CD4-positive, alpha-beta memory T cell (primary cell): ENCODE data around the gene SLC39A11. TPM values are rescaled to one million over a fixed set of nuclear protein-coding genes. Genes with fewer than 3 reads are reported as not detected.
A peak's percentile ranks its signal among the peaks of the same experiment; 100 is the strongest.

Experiments
- CTCF ChIA-PET: fragments of 350-600 bp; sonication (Branson Sonifier 250); formaldehyde crosslinking; loops from one replicate; lab custom pipeline; 2021; ENCODE audit warnings: inconsistent platforms; ENCODE audit not compliant: partially characterized antibody; lab: Charles Lee
- POLR2A ChIA-PET: fragments of 350-600 bp; sonication (Branson Sonifier 250); formaldehyde crosslinking; loops from one replicate; lab custom pipeline; 2021; ENCODE audit not compliant: partially characterized antibody; lab: Charles Lee
- DNase-seq, 5 donors: peaks; one replicate each; pipeline versions ENCODE4 v3.0.0 to v3.0.0-alpha.2; 2020 to 2022; ENCODE audit warnings: mixed read lengths in 1 of 5
- H3K27ac ChIP-seq: one replicate; pipeline ENCODE4 v1.7.0; 2013; ENCODE audit warnings: low read depth, low read length
- H3K27me3 ChIP-seq: 2 replicates; pipeline ENCODE4 v1.7.0; 2013; ENCODE audit warnings: mild to moderate bottlenecking, low read length, moderate library complexity; ENCODE audit not compliant: insufficient read depth
- H3K36me3 ChIP-seq: 2 replicates; pipeline ENCODE4 v1.7.0; 2013; ENCODE audit warnings: mild to moderate bottlenecking, low read length, moderate library complexity; ENCODE audit not compliant: insufficient read depth
- H3K4me1 ChIP-seq: 2 replicates; pipeline ENCODE4 v1.7.0; 2013; ENCODE audit warnings: mild to moderate bottlenecking, low read length, moderate library complexity; ENCODE audit not compliant: insufficient read depth
- H3K4me3 ChIP-seq, 2 donors: one replicate each; pipeline ENCODE4 v1.7.0; 2013; ENCODE audit warnings: low read length in 2 of 2, mild to moderate bottlenecking in 1 of 2
- H3K9me3 ChIP-seq, 2 donors: one replicate each; pipeline ENCODE4 v1.7.0; 2013; ENCODE audit warnings: low read length in 2 of 2, control low read depth in 1 of 2; ENCODE audit not compliant: control insufficient read depth in 1 of 2
- H3K27ac Mint-ChIP-seq, 7 donors: one replicate each; pipeline ENCODE4 v1.8.0; 2020 to 2021; ENCODE audit warnings: mixed read lengths in 7 of 7, mild to moderate bottlenecking in 6 of 7, inconsistent platforms in 3 of 7, moderate library complexity in 3 of 7
- H3K27me3 Mint-ChIP-seq, 2 donors: one replicate each; pipeline ENCODE4 v1.8.0; 2020 to 2021; ENCODE audit warnings: mixed read lengths in 2 of 2
- H3K36me3 Mint-ChIP-seq, 2 donors: one replicate each; pipeline ENCODE4 v1.8.0; 2020 to 2021; ENCODE audit warnings: mixed read lengths in 2 of 2, inconsistent platforms in 1 of 2, mild to moderate bottlenecking in 1 of 2
- H3K4me1 Mint-ChIP-seq, 4 donors: one replicate each; pipeline ENCODE4 v1.8.0; 2020 to 2021; ENCODE audit warnings: mixed read lengths in 4 of 4, mild to moderate bottlenecking in 1 of 4
- H3K4me3 Mint-ChIP-seq, 8 donors: one replicate each; pipeline ENCODE4 v1.8.0; 2020 to 2021; ENCODE audit warnings: mixed read lengths in 8 of 8, mild to moderate bottlenecking in 7 of 8, moderate library complexity in 6 of 8, inconsistent platforms in 3 of 8
- H3K9me3 Mint-ChIP-seq, 8 donors: one replicate each; pipeline ENCODE4 v1.8.0; 2020 to 2021; ENCODE audit warnings: mixed read lengths in 8 of 8, mild to moderate bottlenecking in 5 of 8, inconsistent platforms in 3 of 8, moderate library complexity in 1 of 8
- intact Hi-C: fragments of 100-400 bp; cut with micrococcal nuclease; formaldehyde crosslinking; loops from one replicate; pipeline ENCODE4 v1.15.1; 2023
- polyA plus RNA-seq, 2 donors: library from polyadenylated mRNA; unstranded; fragments of 300-500 nt; fragmentation: Illumina TruSeq; gene quantifications; one replicate each; pipeline ENCODE4 v1.2.3, GENCODE V29; 2021
- total RNA-seq, 2 experiments: library from RNA; stranded (reverse); gene quantifications; one replicate each; pipeline ENCODE4 v1.2.3, GENCODE V29; 2021

The SLC39A11 gene
- total and polyA plus RNA-seq, 4 experiments from 2014 or later = 15.9 to 23.7 (median 20.4) TPM

- Histone ChIP-seq H3K27ac (no peak overlapping the region), H3K4me3 (no peak overlapping the region), H3K36me3 (no peaks in the 10 kb centered on the region), H3K4me1 (peaks cover 31% of the 10 kb centered on the region), H3K27me3 (no peaks in the 10 kb centered on the region), H3K9me3 (no peaks in the 10 kb centered on the region)
- H3K4me1 Mint-ChIP-seq = peaks cover 25 to 38% (median 31%) of the 10 kb centered on the region in 4 donors
- peak overlapping the region; percentile 6 to 94 (median 31) for H3K27ac Mint-ChIP-seq
- H3K27me3 Mint-ChIP-seq = no peaks in the 10 kb centered on the region
- H3K9me3 Mint-ChIP-seq = no peaks in the 10 kb centered on the region
- peak in 4 of 5 donors; percentile 23 to 42 (median 28) for DNase-seq
- ChIA-PET CTCF (interaction anchor here (0.6 to 6.9 kb wide), 50 partner anchors 10 to 1570 kb away, joined by 3 to 206 read pairs (median 5); partner anchors contain the start of genes CDC42EP4, COG1 and SLC39A11), POLR2A (interaction anchor here (1.1 to 1.3 kb wide), 2 partner anchors 417 to 645 kb away, joined by 3 to 4 read pairs; no protein-coding TSS in a partner anchor)
- H3K4me3 Mint-ChIP-seq = peak overlapping the region in 6 of 8 donors; percentile 25 to 87 (median 56)
- H3K36me3 Mint-ChIP-seq = no peaks in the 10 kb centered on the region
- intact Hi-C loops = loop anchor here (2.0 to 5.0 kb wide), 3 partner anchors 262 to 585 kb away; partner anchors contain the start of gene SLC39A11
Measured at GRCh38 chr17:72725433-72726068, 366.9 kb downstream of the SLC39A11 start.

GRCh38 chr17:72724267-72724666 is 368.2 kb downstream of the SLC39A11 start:
- Histone ChIP-seq H3K4me3 (no peak overlapping the region), H3K27me3 (no peaks in the 10 kb centered on the region), H3K4me1 (peaks cover 44% of the 10 kb centered on the region), H3K27ac (no peak overlapping the region), H3K9me3 (no peaks in the 10 kb centered on the region), H3K36me3 (no peaks in the 10 kb centered on the region)
- Mint-ChIP-seq H3K27me3 (no peaks in the 10 kb centered on the region), H3K9me3 (no peaks in the 10 kb centered on the region), H3K36me3 (no peaks in the 10 kb centered on the region), H3K4me1 (peaks cover 38 to 51% (median 44%) of the 10 kb centered on the region in 4 donors), H3K4me3 (no peak overlapping the region), H3K27ac (peak overlapping the region in 1 of 7 donors; percentile 36)
- ChIA-PET POLR2A (no interaction called here), CTCF (interaction anchor here (1.0 to 6.9 kb wide), 19 partner anchors 9 to 986 kb away, joined by 3 to 206 read pairs (median 15); partner anchors contain the start of gene COG1)
- no peak for DNase-seq
- intact Hi-C loops = no loop called here

GRCh38 chr17:72723711-72724110 is 368.8 kb downstream of the SLC39A11 start:
- CTCF ChIA-PET = interaction anchor here (1.0 to 6.9 kb wide), 11 partner anchors 8 to 986 kb away, joined by 3 to 206 read pairs (median 70); partner anchors contain the start of gene COG1

GRCh38 chr17:72720494-72720825 is 372.0 kb downstream of the SLC39A11 start:
- Mint-ChIP-seq H3K9me3 (no peaks in the 10 kb centered on the region), H3K27ac (peak overlapping the region in 2 of 7 donors; percentile 84 to 96), H3K36me3 (peaks cover 0 to under 1% of the 10 kb centered on the region in 2 donors), H3K4me3 (peak overlapping the region in 3 of 8 donors; percentile 83 to 90 (median 85)), H3K27me3 (no peaks in the 10 kb centered on the region), H3K4me1 (peaks cover 18 to 29% (median 23%) of the 10 kb centered on the region in 4 donors)
- no peak for DNase-seq
- Histone ChIP-seq H3K4me1 (peaks cover 19% of the 10 kb centered on the region), H3K9me3 (no peaks in the 10 kb centered on the region), H3K27me3 (no peaks in the 10 kb centered on the region), H3K36me3 (no peaks in the 10 kb centered on the region), H3K27ac (no peak overlapping the region), H3K4me3 (no peak overlapping the region)
- CTCF ChIA-PET = interaction anchor here (0.7 to 10.1 kb wide), 5 partner anchors 6 to 651 kb away, joined by 3 to 106 read pairs (median 11); no protein-coding TSS in a partner anchor
- POLR2A ChIA-PET = interaction anchor here (1.4 to 3.6 kb wide), 3 partner anchors 7 to 512 kb away, joined by 8 to 18 read pairs (median 9); a partner anchor contains a TSS
- intact Hi-C loops = no loop called here

More at GRCh38 chr17:72723711-72724110, 368.8 kb downstream of the SLC39A11 start:
- Histone ChIP-seq H3K27ac (no peak overlapping the region), H3K36me3 (no peaks in the 10 kb centered on the region), H3K27me3 (no peaks in the 10 kb centered on the region), H3K4me3 (no peak overlapping the region), H3K4me1 (peaks cover 48% of the 10 kb centered on the region), H3K9me3 (no peaks in the 10 kb centered on the region)
- H3K27ac Mint-ChIP-seq = no peak overlapping the region
- H3K27me3 Mint-ChIP-seq = no peaks in the 10 kb centered on the region
- POLR2A ChIA-PET = no interaction called here
- intact Hi-C loops = no loop called here
- H3K9me3 Mint-ChIP-seq = no peaks in the 10 kb centered on the region
- peaks cover 40 to 52% (median 45%) of the 10 kb centered on the region in 4 donors for H3K4me1 Mint-ChIP-seq
- H3K4me3 Mint-ChIP-seq = no peak overlapping the region
- no peaks in the 10 kb centered on the region for H3K36me3 Mint-ChIP-seq
- DNase-seq = no peak

GRCh38 chr17:72719578-72720493 is 372.7 kb downstream of the SLC39A11 start:
- no peaks in the 10 kb centered on the region for H3K9me3 ChIP-seq
- DNase-seq = peak; percentile 47 to 68 (median 64)
- Mint-ChIP-seq H3K9me3 (no peaks in the 10 kb centered on the region), H3K4me3 (peak overlapping the region; percentile 64 to 90 (median 84)), H3K36me3 (peaks cover 0 to 3% of the 10 kb centered on the region in 2 donors), H3K27ac (peak overlapping the region; percentile 81 to 96 (median 91)), H3K27me3 (no peaks in the 10 kb centered on the region), H3K4me1 (peaks cover 18 to 27% (median 22%) of the 10 kb centered on the region in 4 donors)
- intact Hi-C loops = no loop called here
- no peaks in the 10 kb centered on the region for H3K27me3 ChIP-seq
- ChIA-PET POLR2A (interaction anchor here (0.8 to 3.6 kb wide), 7 partner anchors 8 to 512 kb away, joined by 3 to 18 read pairs (median 6); a partner anchor contains a TSS), CTCF (interaction anchor here (0.7 to 10.1 kb wide), 10 partner anchors 6 to 651 kb away, joined by 3 to 106 read pairs (median 5); no protein-coding TSS in a partner anchor)
- peak overlapping the region in 1 of 2 donors; percentile 26 for H3K4me3 ChIP-seq
- H3K36me3 ChIP-seq = no peaks in the 10 kb centered on the region
- no peak overlapping the region for H3K27ac ChIP-seq
- H3K4me1 ChIP-seq = peaks cover 19% of the 10 kb centered on the region

GRCh38 chr17:72719206-72719577 is 373.3 kb downstream of the SLC39A11 start:
- H3K4me3 ChIP-seq = peak overlapping the region in 1 of 2 donors; percentile 26
- POLR2A ChIA-PET = interaction anchor here (0.8 to 3.6 kb wide), 6 partner anchors 8 to 513 kb away, joined by 3 to 18 read pairs (median 7); a partner anchor contains a TSS
- H3K9me3 ChIP-seq = no peaks in the 10 kb centered on the region
- no peaks in the 10 kb centered on the region for H3K36me3 ChIP-seq
- H3K4me1 ChIP-seq = peaks cover 19% of the 10 kb centered on the region
- no peaks in the 10 kb centered on the region for H3K27me3 ChIP-seq
- Mint-ChIP-seq H3K27me3 (no peaks in the 10 kb centered on the region), H3K4me3 (peak overlapping the region; percentile 64 to 90 (median 84)), H3K36me3 (peaks cover 0 to 3% of the 10 kb centered on the region in 2 donors), H3K4me1 (peaks cover 18 to 27% (median 22%) of the 10 kb centered on the region in 4 donors), H3K9me3 (no peaks in the 10 kb centered on the region), H3K27ac (peak overlapping the region; percentile 71 to 96 (median 91))
- CTCF ChIA-PET = interaction anchor here (1.1 to 10.1 kb wide), 9 partner anchors 7 to 652 kb away, joined by 3 to 106 read pairs (median 5); no protein-coding TSS in a partner anchor
- H3K27ac ChIP-seq = no peak overlapping the region
- no peak for DNase-seq
- intact Hi-C loops = no loop called here
